Stimulated activated naive CD8-positive, alpha-beta T cell treated with anti-CD3 and anti-CD28 coated beads, Interleukin-15, amount 100 ng/mL, for 72 hours (primary cell): ENCODE measurements around the gene FGF11.

Experiments
- ATAC-seq: fragments of 150-1000 bp; cut with Tn5 transposase; 2 replicates; pipeline ENCODE4 v1.10.0; 2021; ENCODE audit warnings: mild to moderate bottlenecking, moderate library complexity
- DNase-seq, 2 donors: peaks; one replicate each; pipeline ENCODE4 v3.0.0; 2021 to 2022
- H3K27ac Mint-ChIP-seq, 2 donors: one replicate each; pipeline ENCODE4 v1.8.0; 2022; ENCODE audit warnings: mild to moderate bottlenecking in 2 of 2, mixed read lengths in 2 of 2, moderate library complexity in 2 of 2
- H3K27me3 Mint-ChIP-seq: one replicate; pipeline ENCODE4 v1.8.0; 2022; ENCODE audit warnings: mixed read lengths
- H3K4me1 Mint-ChIP-seq: one replicate; pipeline ENCODE4 v1.8.0; 2022; ENCODE audit warnings: mild to moderate bottlenecking, mixed read lengths
- H3K4me3 Mint-ChIP-seq, 2 donors: one replicate each; pipeline ENCODE4 v1.8.0; 2022; ENCODE audit warnings: mild to moderate bottlenecking in 2 of 2, mixed read lengths in 2 of 2, moderate library complexity in 1 of 2
- H3K9me3 Mint-ChIP-seq, 2 donors: one replicate each; pipeline ENCODE4 v1.8.0; 2022; ENCODE audit warnings: mixed read lengths in 2 of 2

The FGF11 gene

DNA sequence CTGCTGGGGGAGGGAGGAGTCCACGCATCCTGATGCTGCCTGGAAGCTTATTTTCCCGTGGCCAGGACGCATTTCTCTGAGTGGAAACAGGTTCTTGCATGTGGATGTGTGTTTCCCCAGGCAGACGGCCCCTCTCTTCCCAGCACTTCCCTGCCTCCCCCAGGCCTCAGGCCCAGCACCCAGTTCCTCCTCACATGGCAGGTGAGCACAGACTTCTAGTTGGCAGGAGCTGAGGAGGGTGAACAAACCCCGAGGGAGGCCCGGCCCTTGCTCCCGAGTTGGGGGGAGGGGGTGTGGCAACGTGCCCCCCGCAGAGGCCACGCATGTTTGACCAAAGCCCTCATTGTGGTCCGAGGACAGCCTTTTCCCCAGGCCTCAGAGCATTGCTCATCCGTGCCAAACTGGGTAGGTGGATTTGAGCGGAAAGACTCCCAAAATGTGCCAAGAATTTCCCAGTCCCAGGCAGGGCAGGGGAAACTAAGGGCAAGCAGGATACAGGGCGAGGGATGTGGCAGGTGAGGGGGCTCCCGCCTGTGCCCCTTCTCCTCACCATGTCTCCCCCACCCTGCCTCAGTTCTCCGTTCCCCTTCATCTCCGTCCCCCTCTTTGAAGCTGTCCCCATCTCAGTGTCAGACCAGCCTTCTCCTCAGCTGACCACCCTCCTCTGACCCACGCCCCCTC is 20.7 kb upstream of the FGF11 start:
- H3K27ac Mint-ChIP-seq: no peak overlapping the region
- no peak overlapping the region for H3K4me3 Mint-ChIP-seq
- ATAC-seq (no peak), DNase-seq (no peak)
- no peaks in the 10 kb centered on the region for H3K9me3 Mint-ChIP-seq
- no peaks in the 10 kb centered on the region for H3K27me3 Mint-ChIP-seq
- no peaks in the 10 kb centered on the region for H3K4me1 Mint-ChIP-seq

DNA sequence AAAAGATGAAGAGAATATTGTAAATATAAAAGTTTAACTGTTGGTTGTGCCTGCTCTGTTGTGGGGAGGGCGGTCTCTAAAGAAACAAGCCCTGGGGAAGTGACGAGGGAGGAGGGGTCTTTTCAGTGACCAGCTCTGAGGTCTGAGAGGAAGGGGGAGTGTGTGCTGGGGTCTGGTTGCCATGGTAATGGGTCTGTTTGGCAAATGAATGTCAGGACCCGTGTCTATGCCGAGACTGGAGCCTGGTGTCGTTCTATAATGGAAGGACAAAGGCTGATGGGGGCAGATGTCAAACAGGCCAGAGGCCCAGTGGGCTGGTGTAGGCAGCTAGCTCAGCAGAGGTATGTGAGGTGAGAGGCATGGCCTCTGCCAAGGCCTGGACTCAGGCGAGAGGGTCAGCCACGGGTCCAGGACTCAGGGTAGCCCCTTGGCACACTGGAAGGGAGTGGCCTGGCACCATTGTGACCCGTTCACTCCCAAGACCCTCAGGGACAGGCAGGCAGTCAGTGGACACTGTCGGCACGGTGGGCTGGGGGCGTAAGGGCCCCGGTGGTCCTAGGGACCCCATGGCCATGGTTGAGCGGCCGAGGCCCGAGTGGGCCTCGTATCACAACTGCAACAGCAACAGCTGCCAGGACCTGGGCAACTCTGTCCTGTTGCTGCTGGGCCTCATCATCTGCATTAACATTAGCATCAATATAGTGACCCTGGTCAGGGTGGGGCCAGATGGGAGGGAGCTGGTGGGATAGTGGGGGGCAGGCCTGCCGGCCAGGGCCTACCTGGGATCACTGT is 19.3 kb upstream of the FGF11 start, which contains the start of gene SPEM1:
Gene SPEM1 (plus strand): TSS at position 506 of the 792 bp plus-strand sequence. CDS start 61 bp downstream, at position 567.
- Mint-ChIP-seq H3K4me3 (no peak within 1 kb of the TSS), H3K27me3 (no peaks in the 10 kb centered on the region), H3K4me1 (no peaks in the 10 kb centered on the region), H3K9me3 (no peaks in the 10 kb centered on the region), H3K27ac (peak within 1 kb of the TSS in 1 of 2 donors; percentile 81)
- DNase-seq (no peak), ATAC-seq (no peak)

DNA sequence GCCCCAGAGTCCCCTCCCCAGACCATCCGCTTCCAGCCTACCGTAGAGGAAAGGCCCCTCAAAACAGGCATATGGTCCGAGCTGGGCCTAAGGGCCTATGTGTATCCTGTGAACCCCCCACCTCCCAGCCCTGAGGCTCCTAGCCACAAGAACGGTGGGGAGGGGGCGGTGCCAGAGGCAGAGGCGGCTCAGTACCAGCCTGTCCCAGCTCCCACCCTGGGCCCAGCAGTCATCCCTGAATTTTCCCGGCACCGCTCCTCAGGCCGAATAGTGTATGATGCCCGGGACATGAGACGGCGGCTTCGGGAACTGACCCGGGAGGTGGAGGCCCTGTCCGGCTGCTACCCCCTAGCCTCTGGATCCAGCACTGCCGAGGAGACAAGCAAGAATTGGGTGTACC is 18.1 kb upstream of the FGF11 start:
- Mint-ChIP-seq H3K27ac (no peak overlapping the region), H3K9me3 (no peaks in the 10 kb centered on the region), H3K4me1 (no peaks in the 10 kb centered on the region), H3K27me3 (no peaks in the 10 kb centered on the region), H3K4me3 (no peak overlapping the region)
- ATAC-seq: no peak
- no peak for DNase-seq

DNA sequence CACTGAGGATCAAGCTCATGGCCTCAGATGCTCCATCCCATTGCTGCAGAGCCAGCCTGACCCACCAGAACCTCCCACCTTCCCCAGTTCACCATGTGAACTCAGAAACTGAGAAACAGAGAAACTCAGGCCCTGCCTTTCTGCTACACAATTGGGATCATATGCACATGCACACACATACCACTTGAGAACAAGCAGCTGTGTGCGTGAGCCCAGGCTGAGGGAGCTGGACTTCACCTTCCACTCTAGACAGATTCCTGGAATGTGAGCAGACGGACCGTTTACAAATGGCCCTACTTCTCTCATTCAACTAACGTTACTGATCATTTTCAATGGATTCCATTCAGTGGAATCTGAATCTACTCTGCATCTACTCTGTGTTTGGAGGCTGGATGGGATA is 15.6 kb upstream of the FGF11 start:
- no peak overlapping the region for H3K4me3 Mint-ChIP-seq

DNA sequence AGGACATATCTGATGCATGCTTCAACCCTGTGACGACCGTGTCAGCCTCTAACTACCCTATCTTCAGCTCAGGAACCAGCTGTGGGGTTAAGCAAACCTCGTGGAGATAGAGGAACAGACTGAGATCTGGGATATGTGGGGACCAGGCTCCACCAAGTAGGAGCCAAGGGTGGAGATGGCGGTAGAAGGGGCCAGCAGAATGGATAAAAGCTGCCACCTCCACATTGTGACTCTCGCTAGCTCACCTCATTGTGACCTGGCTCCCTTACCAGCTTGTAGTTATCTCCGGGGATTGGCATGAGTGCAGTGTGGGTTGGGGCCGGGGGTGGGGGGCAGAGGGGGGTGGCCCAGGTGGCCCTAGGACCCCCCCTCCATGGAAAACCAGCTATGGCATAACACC is 14.0 kb upstream of the FGF11 start, which contains the start of gene SPEM2:
Gene SPEM2 (plus strand): TSS at position 301 of the 400 bp plus-strand sequence. CDS start 73 bp downstream, at position 374.
- ATAC-seq (no peak), DNase-seq (no peak)
- Mint-ChIP-seq H3K4me1 (no peaks in the 10 kb centered on the region), H3K27ac (no peak within 1 kb of the TSS), H3K4me3 (no peak within 1 kb of the TSS), H3K27me3 (no peaks in the 10 kb centered on the region), H3K9me3 (no peaks in the 10 kb centered on the region)

More for the DNA sequence above, 15.6 kb upstream of the FGF11 start:
- Mint-ChIP-seq H3K27ac (no peak overlapping the region), H3K27me3 (no peaks in the 10 kb centered on the region), H3K9me3 (no peaks in the 10 kb centered on the region), H3K4me1 (no peaks in the 10 kb centered on the region)
- ATAC-seq (no peak), DNase-seq (no peak)

DNA sequence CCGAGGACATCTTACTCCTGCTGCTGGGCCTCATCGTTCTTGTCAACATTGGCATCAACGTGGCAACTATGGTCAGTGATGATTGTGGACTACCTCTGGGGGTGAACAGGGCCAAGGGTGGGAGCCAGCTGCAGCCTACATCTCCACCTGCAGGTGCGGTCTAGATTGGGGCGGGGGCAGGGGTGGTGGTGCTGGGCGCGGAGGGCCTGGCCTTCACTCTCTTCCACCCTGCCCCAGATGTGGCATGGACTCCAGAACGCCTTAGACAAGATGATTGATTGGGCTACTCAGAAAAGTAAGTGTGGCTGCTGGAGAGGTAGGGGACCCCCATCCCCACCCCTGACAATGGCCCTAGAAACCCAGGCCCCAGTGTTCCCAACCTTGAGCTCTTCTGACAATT is 13.6 kb upstream of the FGF11 start:
- DNase-seq: no peak
- no peaks in the 10 kb centered on the region for H3K4me1 Mint-ChIP-seq
- ATAC-seq: no peak
- no peak overlapping the region for H3K4me3 Mint-ChIP-seq
- H3K9me3 Mint-ChIP-seq: no peaks in the 10 kb centered on the region
- H3K27me3 Mint-ChIP-seq: no peaks in the 10 kb centered on the region
- H3K27ac Mint-ChIP-seq: no peak overlapping the region

DNA sequence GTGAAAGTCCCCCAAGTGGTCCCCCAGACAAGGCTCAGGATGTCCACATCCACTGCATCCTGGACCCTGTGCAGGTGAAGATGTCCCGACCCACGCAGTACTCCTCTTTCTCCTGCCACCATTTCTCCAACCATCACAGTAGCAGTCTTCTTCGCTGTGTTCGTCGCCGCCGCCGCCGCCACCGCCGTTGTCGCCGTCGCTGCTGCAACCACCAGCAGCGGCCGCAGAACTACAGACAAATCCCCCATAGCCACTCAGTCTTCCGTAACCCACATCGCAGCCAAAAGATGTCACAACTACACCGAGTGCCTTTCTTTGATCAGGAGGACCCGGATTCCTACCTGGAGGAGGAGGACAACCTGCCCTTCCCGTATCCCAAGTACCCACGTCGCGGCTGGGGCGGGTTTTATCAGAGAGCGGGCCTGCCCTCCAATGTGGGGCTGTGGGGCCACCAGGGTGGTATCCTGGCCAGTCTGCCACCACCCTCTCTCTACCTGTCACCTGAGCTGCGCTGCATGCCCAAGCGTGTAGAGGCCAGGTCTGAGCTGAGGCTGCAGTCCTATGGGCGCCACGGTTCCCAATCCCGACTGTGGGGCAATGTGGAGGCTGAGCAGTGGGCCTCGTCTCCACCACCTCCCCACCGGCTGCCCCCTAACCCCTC is 13.0 kb upstream of the FGF11 start:
- Mint-ChIP-seq H3K4me3 (no peak overlapping the region), H3K27ac (no peak overlapping the region)
- no peak for DNase-seq

DNA sequence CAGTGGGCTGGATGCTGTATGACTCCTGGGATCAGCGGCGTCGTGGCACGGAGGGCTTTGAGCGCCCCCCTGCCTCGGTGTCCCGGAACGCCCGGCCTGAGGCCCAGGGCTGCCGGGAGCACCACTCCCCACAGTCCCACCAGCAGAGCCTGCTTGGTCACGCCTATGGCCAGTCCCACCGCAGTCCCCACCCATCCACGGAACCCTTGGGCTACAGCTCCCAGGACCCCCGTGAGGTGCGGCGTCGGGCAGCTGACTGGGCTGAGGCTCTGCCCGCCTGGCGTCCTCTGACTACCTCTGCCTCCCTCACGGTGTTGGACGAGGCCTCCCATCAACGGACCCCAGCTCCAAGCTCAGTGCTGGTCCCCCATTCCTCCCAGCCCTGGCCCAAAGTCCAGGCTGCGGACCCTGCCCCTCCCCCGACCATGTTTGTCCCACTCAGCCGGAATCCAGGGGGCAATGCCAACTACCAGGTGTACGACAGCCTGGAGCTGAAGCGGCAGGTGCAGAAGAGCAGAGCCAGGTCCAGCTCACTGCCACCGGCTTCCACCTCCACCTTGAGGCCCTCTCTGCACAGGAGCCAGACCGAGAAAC is 12.3 kb upstream of the FGF11 start:
- no peak overlapping the region for H3K27ac Mint-ChIP-seq
- ATAC-seq (no peak), DNase-seq (no peak)
- H3K9me3 Mint-ChIP-seq: no peaks in the 10 kb centered on the region
- no peaks in the 10 kb centered on the region for H3K27me3 Mint-ChIP-seq
- no peaks in the 10 kb centered on the region for H3K4me1 Mint-ChIP-seq
- no peak overlapping the region for H3K4me3 Mint-ChIP-seq

More for the DNA sequence above, 13.0 kb upstream of the FGF11 start:
- peak; percentile 19 for ATAC-seq
- Mint-ChIP-seq H3K9me3 (no peaks in the 10 kb centered on the region), H3K4me1 (no peaks in the 10 kb centered on the region), H3K27me3 (no peaks in the 10 kb centered on the region)

DNA sequence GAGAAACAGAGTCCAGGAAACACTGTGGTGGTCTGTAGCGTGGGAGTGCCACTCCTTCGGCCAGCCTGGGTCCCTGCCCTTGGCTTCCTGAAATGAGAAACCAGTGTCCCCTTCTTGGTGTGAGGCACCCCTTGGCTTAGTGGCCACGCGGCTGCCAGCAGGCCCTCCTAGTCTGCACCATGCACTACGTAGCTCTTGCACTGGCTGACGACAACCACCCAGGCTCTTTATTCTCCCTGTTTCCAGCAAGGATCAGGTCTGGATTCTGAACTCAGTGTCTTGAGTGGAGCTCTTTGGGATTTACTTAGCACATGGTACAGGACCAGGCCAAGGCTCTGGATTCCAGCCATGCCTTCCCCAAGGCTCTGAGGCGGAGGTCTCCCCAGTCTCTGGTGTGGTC is 11.8 kb upstream of the FGF11 start:
- no peak overlapping the region for H3K4me3 Mint-ChIP-seq
- H3K4me1 Mint-ChIP-seq: no peaks in the 10 kb centered on the region
- no peaks in the 10 kb centered on the region for H3K9me3 Mint-ChIP-seq
- H3K27ac Mint-ChIP-seq: no peak overlapping the region
- no peaks in the 10 kb centered on the region for H3K27me3 Mint-ChIP-seq
- ATAC-seq (no peak), DNase-seq (no peak)

DNA sequence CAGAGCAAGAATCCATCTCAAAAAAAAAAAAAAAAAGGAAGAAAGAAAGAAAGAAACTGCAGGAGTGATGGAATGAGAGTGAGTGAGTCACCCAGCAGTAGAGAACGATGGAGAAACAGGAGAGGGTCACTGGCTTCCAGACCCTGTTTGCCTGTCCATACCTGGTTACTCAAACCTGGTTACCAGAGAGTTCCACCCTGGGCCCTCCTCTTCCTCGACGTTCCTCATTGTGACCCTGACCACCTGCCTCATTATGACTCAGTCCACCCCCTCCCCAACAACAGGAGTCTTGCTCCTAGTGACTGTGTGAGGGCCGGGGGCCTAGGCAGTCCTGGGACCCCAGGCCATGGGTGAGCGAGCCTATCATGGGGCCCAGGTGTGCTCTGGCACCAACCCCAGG is 10.8 kb upstream of the FGF11 start, which contains the start of gene SPEM3:
Gene SPEM3 (plus strand): TSS at position 301 of the 400 bp plus-strand sequence. CDS start 46 bp downstream, at position 347.
- no peaks in the 10 kb centered on the region for H3K9me3 Mint-ChIP-seq
- H3K4me3 Mint-ChIP-seq: no peak within 1 kb of the TSS
- no peaks in the 10 kb centered on the region for H3K4me1 Mint-ChIP-seq
- H3K27ac Mint-ChIP-seq: no peak within 1 kb of the TSS
- ATAC-seq (no peak), DNase-seq (no peak)
- H3K27me3 Mint-ChIP-seq: no peaks in the 10 kb centered on the region

DNA sequence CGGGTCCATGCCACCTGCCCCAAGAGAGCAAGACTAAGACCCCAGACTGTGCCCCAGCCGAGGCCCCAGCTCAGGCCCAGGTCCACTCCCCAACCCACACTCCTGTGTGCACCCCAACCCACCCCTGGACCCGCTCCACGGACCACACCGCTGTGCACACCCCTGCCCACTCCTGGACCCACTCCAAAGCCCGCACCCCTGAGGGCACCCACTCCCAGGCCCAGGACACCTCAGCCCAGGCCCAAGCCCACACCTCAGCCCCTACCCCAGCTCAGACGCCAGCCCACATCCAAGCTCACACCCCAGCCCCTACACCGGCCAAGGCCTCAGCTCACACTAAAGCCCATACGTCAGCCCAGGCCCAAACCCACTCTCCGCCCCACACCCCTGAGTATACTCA is 9.6 kb upstream of the FGF11 start:
- DNase-seq (no peak), ATAC-seq (peak; percentile 55)
- no peak overlapping the region for H3K4me3 Mint-ChIP-seq
- H3K9me3 Mint-ChIP-seq: no peaks in the 10 kb centered on the region
- H3K27me3 Mint-ChIP-seq: no peaks in the 10 kb centered on the region
- H3K27ac Mint-ChIP-seq: no peak overlapping the region
- H3K4me1 Mint-ChIP-seq: peaks cover under 1% of the 10 kb centered on the region

DNA sequence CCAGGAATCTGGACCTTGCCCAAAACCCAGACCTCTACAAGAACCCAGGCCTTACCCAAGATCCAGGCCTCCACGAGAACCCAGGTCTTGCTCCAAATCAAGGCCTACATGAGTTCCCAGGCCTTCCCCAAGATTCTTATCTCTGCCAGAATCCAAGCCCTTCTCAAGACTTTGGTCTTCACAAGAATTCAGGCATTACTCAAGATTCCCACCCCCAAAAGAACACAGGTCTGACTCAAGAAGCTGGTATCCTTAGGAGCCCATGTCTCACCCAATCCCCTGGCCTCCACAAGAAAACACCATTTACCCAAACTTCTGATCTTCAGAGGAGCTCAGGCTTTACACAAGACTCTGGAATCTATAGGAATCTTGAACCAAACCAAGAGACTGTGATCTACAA is 8.1 kb upstream of the FGF11 start:
- no peaks in the 10 kb centered on the region for H3K9me3 Mint-ChIP-seq
- H3K4me3 Mint-ChIP-seq: no peak overlapping the region
- DNase-seq (no peak), ATAC-seq (no peak)
- H3K27me3 Mint-ChIP-seq: no peaks in the 10 kb centered on the region
- H3K27ac Mint-ChIP-seq: no peak overlapping the region
- peaks cover 10% of the 10 kb centered on the region for H3K4me1 Mint-ChIP-seq

DNA sequence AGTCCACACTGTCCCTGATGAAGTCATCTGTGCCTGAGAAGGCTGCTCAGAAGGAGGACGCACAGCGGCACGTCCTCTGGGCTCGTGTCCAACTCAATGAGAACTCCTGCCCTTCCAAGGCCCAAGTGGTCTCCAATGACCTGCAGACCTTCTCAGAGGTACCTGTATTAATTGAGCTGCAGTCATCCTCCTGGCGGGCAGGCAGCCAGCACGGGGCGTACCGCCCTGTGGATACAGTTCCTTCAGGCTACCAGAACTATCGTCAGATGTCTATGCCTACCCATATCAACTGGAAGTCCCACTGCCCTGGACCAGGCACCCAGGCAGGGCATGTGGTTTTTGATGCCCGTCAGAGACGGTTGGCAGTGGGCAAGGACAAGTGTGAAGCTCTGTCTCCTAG is 7.0 kb upstream of the FGF11 start:
- no peak overlapping the region for H3K27ac Mint-ChIP-seq
- H3K9me3 Mint-ChIP-seq: no peaks in the 10 kb centered on the region
- DNase-seq (no peak), ATAC-seq (no peak)
- H3K4me1 Mint-ChIP-seq: peaks cover 20% of the 10 kb centered on the region
- no peak overlapping the region for H3K4me3 Mint-ChIP-seq
- no peaks in the 10 kb centered on the region for H3K27me3 Mint-ChIP-seq

DNA sequence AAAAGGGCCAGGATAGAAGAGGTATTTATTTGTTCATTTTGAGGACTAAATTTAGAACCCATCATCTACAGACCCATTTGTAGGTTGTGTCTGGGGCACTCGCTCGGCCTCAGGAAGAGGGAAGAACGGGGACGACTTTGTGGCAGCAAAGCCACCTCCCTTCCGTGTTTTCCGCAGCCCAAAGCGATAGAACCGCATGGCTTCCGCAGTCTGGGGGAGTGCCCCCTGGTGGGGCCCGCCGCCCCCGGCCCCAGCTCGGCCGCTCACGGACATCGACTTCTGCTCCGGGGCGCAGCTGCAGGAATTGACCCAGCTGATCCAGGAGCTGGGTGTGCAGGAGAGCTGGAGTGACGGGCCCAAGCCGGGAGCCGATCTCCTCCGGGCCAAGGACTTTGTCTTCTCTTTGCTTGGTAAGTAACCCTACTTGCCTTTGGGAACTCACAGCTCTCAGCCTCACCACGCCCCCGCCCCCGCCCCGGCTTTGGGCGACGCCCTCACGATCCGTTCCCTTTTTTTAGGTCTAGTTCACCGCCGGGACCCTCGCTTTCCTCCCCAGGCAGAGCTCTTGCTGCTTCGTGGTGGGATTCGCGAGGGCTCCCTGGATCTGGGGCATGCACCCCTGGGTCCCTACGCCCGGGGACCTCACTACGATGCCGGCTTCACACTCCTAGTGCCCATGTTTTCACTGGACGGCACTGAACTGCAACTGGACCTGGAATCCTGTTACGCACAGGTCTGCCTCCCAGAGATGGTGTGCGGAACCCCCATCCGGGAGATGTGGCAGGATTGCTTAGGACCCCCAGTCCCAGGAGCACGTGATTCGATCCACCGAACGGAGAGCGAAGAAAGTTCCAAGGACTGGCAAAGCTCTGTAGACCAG is 3.4 kb upstream of the FGF11 start:
- no peaks in the 10 kb centered on the region for H3K9me3 Mint-ChIP-seq
- ATAC-seq (peak; percentile 48), DNase-seq (peak; percentile 75 to 78)
- peak overlapping the region; percentile 91 to 99 for H3K4me3 Mint-ChIP-seq
- H3K4me1 Mint-ChIP-seq: peaks cover 52% of the 10 kb centered on the region
- H3K27ac Mint-ChIP-seq: peak overlapping the region; percentile 87 to 88
- H3K27me3 Mint-ChIP-seq: peaks cover 23% of the 10 kb centered on the region
